DND-41 (cell line): ENCODE results near the gene KLF6.

Experiments
- CTCF ChIP-seq: IDR thresholded peaks from 2 replicates; pipeline ENCODE4 v1.5.1; 2012; ENCODE audit warnings: borderline replicate concordance, low read length, moderate library complexity, mild to moderate bottlenecking; ENCODE audit not compliant: poor library complexity, severe bottlenecking; ENCODE audit errors: extremely low read depth
- EZH2 ChIP-seq: IDR thresholded peaks from 3 replicates; pipeline ENCODE4 v1.6.1; 2012; ENCODE audit warnings: borderline replicate concordance, low read depth, mild to moderate bottlenecking, moderate library complexity, low read length, inconsistent platforms; ENCODE audit not compliant: severe bottlenecking

- no peak for TF ChIP-seq CTCF
- no peak for TF ChIP-seq EZH2
Observed at GRCh38 chr10:3827768-3828403, 42.9 kb upstream of the KLF6 start.
